ENCODE measurements around the gene NPAS4.

NPAS4 gene

GRCh38 chr11:66413167-66413566 is 7.7 kb upstream of the NPAS4 start:
- H3K4me3 ChIP-seq (ENCODE audit: low read depth in 1 of 2, low read length in 1 of 2), result no peak overlapping the region
- H3K36me3 ChIP-seq, result no peaks in the 10 kb centered on the region
- no peak for TF ChIP-seq CTCF (IDR thresholded peaks at IDR 0.05)
- H3K4me1 ChIP-seq (ENCODE audit: control insufficient read depth in 1 of 2, insufficient read depth in 1 of 2, low read depth in 1 of 2, low read length in 1 of 2), result peaks cover 3 to 6% of the 10 kb centered on the region in 2 experiments
- peaks cover 97% of the 10 kb centered on the region for H3K27me3 ChIP-seq
- no peaks in the 10 kb centered on the region for H3K9me3 ChIP-seq
- no peak overlapping the region for H3K27ac ChIP-seq

- no peaks in the 10 kb centered on the region for H3K4me1 ChIP-seq (ENCODE audit: control insufficient read depth in 1 of 2, insufficient read depth in 1 of 2, low read depth in 1 of 2, low read length in 1 of 2)
- no peak for TF ChIP-seq CTCF (IDR thresholded peaks at IDR 0.05)
- H3K4me3 ChIP-seq (ENCODE audit: low read depth in 1 of 2, low read length in 1 of 2), result no peak overlapping the region
- H3K36me3 ChIP-seq, result no peaks in the 10 kb centered on the region
- H3K27ac ChIP-seq, result no peak overlapping the region
- H3K9me3 ChIP-seq, result no peaks in the 10 kb centered on the region
- peaks cover 99% of the 10 kb centered on the region for H3K27me3 ChIP-seq
Observed at GRCh38 chr11:66414120-66414934, 6.5 kb upstream of the NPAS4 start.

- H3K4me3 ChIP-seq (ENCODE audit: low read depth in 1 of 2, low read length in 1 of 2), result no peak overlapping the region
- H3K9me3 ChIP-seq, result no peaks in the 10 kb centered on the region
- no peaks in the 10 kb centered on the region for H3K4me1 ChIP-seq (ENCODE audit: control insufficient read depth in 1 of 2, insufficient read depth in 1 of 2, low read depth in 1 of 2, low read length in 1 of 2)
- no peak overlapping the region for H3K27ac ChIP-seq
- H3K36me3 ChIP-seq, result no peaks in the 10 kb centered on the region
- no peak for TF ChIP-seq CTCF (IDR thresholded peaks at IDR 0.05)
- peaks cover 99% of the 10 kb centered on the region for H3K27me3 ChIP-seq
Observed at GRCh38 chr11:66415423-66415822, 5.4 kb upstream of the NPAS4 start.

GRCh38 chr11:66417000-66417399 is 3.8 kb upstream of the NPAS4 start:
- no peaks in the 10 kb centered on the region for H3K36me3 ChIP-seq
- H3K4me1 ChIP-seq (ENCODE audit: control insufficient read depth in 1 of 2, insufficient read depth in 1 of 2, low read depth in 1 of 2, low read length in 1 of 2), result no peaks in the 10 kb centered on the region
- H3K27me3 ChIP-seq, result peaks cover 94% of the 10 kb centered on the region
- no peak overlapping the region for H3K27ac ChIP-seq
- TF ChIP-seq CTCF (IDR thresholded peaks at IDR 0.05), result no peak
- no peaks in the 10 kb centered on the region for H3K9me3 ChIP-seq
- H3K4me3 ChIP-seq (ENCODE audit: low read depth in 1 of 2, low read length in 1 of 2), result no peak overlapping the region

GRCh38 chr11:66418168-66418985 is 2.5 kb upstream of the NPAS4 start:
- Histone ChIP-seq H3K27me3 (peaks cover 82% of the 10 kb centered on the region), H3K27ac (no peak overlapping the region), H3K4me1 (ENCODE audit: control insufficient read depth in 1 of 2, insufficient read depth in 1 of 2, low read depth in 1 of 2, low read length in 1 of 2) (no peaks in the 10 kb centered on the region), H3K4me3 (ENCODE audit: low read depth in 1 of 2, low read length in 1 of 2) (no peak overlapping the region), H3K36me3 (no peaks in the 10 kb centered on the region), H3K9me3 (no peaks in the 10 kb centered on the region)
- TF ChIP-seq CTCF (IDR thresholded peaks at IDR 0.05), result no peak
